H1 (cell line): ENCODE data around the gene UPP1. TPM values are rescaled to one million over a fixed set of nuclear protein-coding genes. Genes with fewer than 3 reads are reported as not detected.

Source experiments
- CTCF ChIA-PET: fragments of 300-600 bp; sonication (Branson Sonifier 250); formaldehyde crosslinking; loops from one replicate; lab custom pipeline; 2021; ENCODE audit not compliant: partially characterized antibody; lab: Charles Lee
- POLR2A ChIA-PET: fragments of 300-600 bp; sonication (Branson Sonifier 250); formaldehyde crosslinking; loops from one replicate; lab custom pipeline; 2021; ENCODE audit warnings: inconsistent platforms; ENCODE audit not compliant: partially characterized antibody; lab: Charles Lee
- DNase-seq, 2 experiments: peaks; one replicate each; pipeline versions ENCODE4 v3.0.0 to v3.0.0-alpha.2; 2010 to 2022; ENCODE audit warnings: low spot score in 2 of 2, low read depth in 1 of 2, mixed read lengths in 1 of 2
- FAIRE-seq: peaks from 2 replicates; lab custom pipeline; 2011; peaks lifted over from hg19 to GRCh38; lab: Jason Lieb, UNC
- H2AFZ ChIP-seq: 2 replicates; pipeline ENCODE4 v1.8.1; 2012; ENCODE audit warnings: low read length, inconsistent platforms
- H2AK5ac ChIP-seq: 2 replicates; pipeline ENCODE4 v1.6.1; 2013; ENCODE audit warnings: low read depth, low read length
- H2BK120ac ChIP-seq: replicated peaks from 2 replicates; pipeline ENCODE3; 2013; ENCODE audit warnings: low read depth, low read length, inconsistent platforms
- H2BK12ac ChIP-seq: 2 replicates; pipeline ENCODE4 v1.6.1; 2013; ENCODE audit warnings: low read depth, low read length
- H2BK15ac ChIP-seq: 2 replicates; pipeline ENCODE4 v1.6.1; 2013; ENCODE audit warnings: low read length
- H2BK20ac ChIP-seq: 2 replicates; pipeline ENCODE4 v1.6.1; 2013; ENCODE audit warnings: low read length
- H2BK5ac ChIP-seq: 2 replicates; pipeline ENCODE4 v1.6.1; 2013; ENCODE audit warnings: low read depth, low read length
- H3K14ac ChIP-seq: 2 replicates; pipeline ENCODE4 v1.6.1; 2013; ENCODE audit warnings: inconsistent platforms; ENCODE audit not compliant: insufficient read length
- H3K18ac ChIP-seq: 2 replicates; pipeline ENCODE4 v1.6.1; 2013; ENCODE audit warnings: low read length; ENCODE audit errors: extremely low read depth
- H3K23ac ChIP-seq: 2 replicates; pipeline ENCODE4 v1.6.1; 2013; ENCODE audit warnings: inconsistent platforms; ENCODE audit not compliant: insufficient read length
- H3K23me2 ChIP-seq: 2 replicates; pipeline ENCODE4 v1.6.1; 2013; ENCODE audit warnings: low read depth, low read length
- H3K27ac ChIP-seq: 2 replicates; pipeline ENCODE4 v1.6.1; 2011; ENCODE audit warnings: low read depth, low read length, inconsistent platforms
- H3K27me3 ChIP-seq, 4 experiments: replicated peaks in 1 of 4; 1 replicate in 1 of 4; 2 replicates in 3 of 4; pipeline versions ENCODE4 v1.6.1 to v1.8.1; 2011 to 2013; ENCODE audit warnings: low read length in 3 of 4, mild to moderate bottlenecking in 3 of 4, inconsistent platforms in 2 of 4, mixed read lengths in 2 of 4, moderate library complexity in 1 of 4; ENCODE audit not compliant: control insufficient read depth in 3 of 4, insufficient read depth in 3 of 4; ENCODE audit errors: extremely low read depth in 1 of 4
- H3K36me3 ChIP-seq, 4 experiments: 2 replicates each; pipeline versions ENCODE4 v1.6.1 to v1.8.1; 2011 to 2013; ENCODE audit warnings: mild to moderate bottlenecking in 4 of 4, low read length in 3 of 4, moderate library complexity in 2 of 4, control low read depth in 1 of 4, inconsistent platforms in 1 of 4; ENCODE audit not compliant: insufficient read depth in 4 of 4, control insufficient read depth in 2 of 4
- H3K4ac ChIP-seq: replicated peaks from 2 replicates; pipeline ENCODE3; 2013; ENCODE audit warnings: low read length, low read depth, mixed read lengths, inconsistent platforms; ENCODE audit not compliant: insufficient read length
- H3K4me1 ChIP-seq, 4 experiments: replicated peaks in 1 of 4; 1 replicate in 1 of 4; 2 replicates in 3 of 4; pipeline versions ENCODE4 v1.6.1 to v1.8.1; 2011 to 2013; ENCODE audit warnings: low read length in 3 of 4, inconsistent platforms in 2 of 4, mixed read lengths in 1 of 4; ENCODE audit not compliant: insufficient read depth in 4 of 4, control insufficient read depth in 3 of 4
- H3K4me2 ChIP-seq, 2 experiments: 2 replicates each; pipeline versions ENCODE4 v1.6.1 to v1.8.1; 2011 to 2013; ENCODE audit warnings: low read depth in 2 of 2, low read length in 2 of 2, control low read depth in 1 of 2, inconsistent platforms in 1 of 2, mild to moderate bottlenecking in 1 of 2; ENCODE audit not compliant: insufficient read depth in 1 of 2
- H3K4me3 ChIP-seq, 4 experiments: fragments of 200-600, 300-600 bp in 1 of 4; sonication (generic), shearing (Covaris generic), sonication (Bioruptor Twin) in 1 of 4; 2 replicates each; pipeline versions ENCODE4 v1.5.1 to v1.8.1; 2011 to 2016; ENCODE audit warnings: low read length in 4 of 4, low read depth in 3 of 4, control low read depth in 2 of 4, inconsistent platforms in 2 of 4, mild to moderate bottlenecking in 2 of 4, mixed read lengths in 1 of 4, moderate library complexity in 1 of 4; ENCODE audit not compliant: insufficient read depth in 2 of 4; ENCODE audit errors: extremely low read depth in 1 of 4
- H3K56ac ChIP-seq: replicated peaks from 2 replicates; pipeline ENCODE3; 2013; ENCODE audit warnings: low read depth, mild to moderate bottlenecking, mixed read lengths, low read length, inconsistent platforms; ENCODE audit not compliant: insufficient read length
- H3K79me1 ChIP-seq: 2 replicates; pipeline ENCODE4 v1.6.1; 2013; ENCODE audit warnings: low read depth, low read length, control low read depth
- H3K79me2 ChIP-seq, 2 experiments: 2 replicates each; pipeline versions ENCODE4 v1.6.1 to v1.8.1; 2012 to 2013; ENCODE audit warnings: low read length in 2 of 2, mild to moderate bottlenecking in 2 of 2, inconsistent platforms in 1 of 2; ENCODE audit not compliant: insufficient read depth in 2 of 2, control insufficient read depth in 1 of 2
- H3K9ac ChIP-seq, 4 experiments: replicated peaks in 1 of 4; 1 replicate in 1 of 4; 2 replicates in 3 of 4; pipeline versions ENCODE4 v1.6.1 to v1.8.1; 2011 to 2013; ENCODE audit warnings: low read depth in 3 of 4, low read length in 3 of 4, control low read depth in 2 of 4, mild to moderate bottlenecking in 2 of 4, moderate library complexity in 2 of 4, inconsistent platforms in 1 of 4; ENCODE audit errors: extremely low read depth in 1 of 4
- H3K9me3 ChIP-seq, 2 experiments: 2 replicates each; pipeline versions ENCODE4 v1.6.1 to v1.8.1; 2012 to 2013; ENCODE audit warnings: mild to moderate bottlenecking in 2 of 2, moderate library complexity in 2 of 2, control low read depth in 1 of 2, inconsistent platforms in 1 of 2, low read depth in 1 of 2, low read length in 1 of 2, mixed read lengths in 1 of 2; ENCODE audit not compliant: insufficient read depth in 2 of 2
- H4K20me1 ChIP-seq, 2 experiments: replicated peaks in 1 of 2; 2 replicates each; pipeline versions ENCODE3 to v1.8.1; 2011 to 2013; ENCODE audit warnings: inconsistent platforms in 2 of 2, low read length in 2 of 2, mild to moderate bottlenecking in 1 of 2; ENCODE audit not compliant: insufficient read depth in 2 of 2, control insufficient read depth in 1 of 2
- H4K5ac ChIP-seq: 2 replicates; pipeline ENCODE4 v1.6.1; 2013; ENCODE audit warnings: low read length, low read depth, mixed read lengths, inconsistent platforms; ENCODE audit not compliant: insufficient read length
- H4K8ac ChIP-seq: 2 replicates; pipeline ENCODE4 v1.8.0; 2013; ENCODE audit warnings: mild to moderate bottlenecking, moderate library complexity, low read length, inconsistent platforms; ENCODE audit not compliant: insufficient read depth; ENCODE audit errors: extremely low read depth
- H4K91ac ChIP-seq: replicated peaks from 2 replicates; pipeline ENCODE3; 2013; ENCODE audit warnings: low read length, mixed read lengths, inconsistent platforms; ENCODE audit not compliant: insufficient read length
- KDM5A ChIP-seq: fragments of 200-600 bp; IDR thresholded peaks from 2 replicates; pipeline ENCODE4 v1.7.1; 2012; ENCODE audit warnings: mild to moderate bottlenecking, low read length, inconsistent platforms, mixed read lengths
- MAFK ChIP-seq: IDR thresholded peaks from 2 replicates; pipeline ENCODE4 v1.6.1; 2012; ENCODE audit warnings: low read depth, mild to moderate bottlenecking, improper control_type of control experiment, low read length
- RAD21 ChIP-seq, 2 experiments: IDR thresholded peaks in 1 of 2; conservative IDR thresholded peaks in 1 of 2; 2 replicates each; pipeline ENCODE4 v1.6.1; 2011; ENCODE audit warnings: low read depth in 2 of 2, low read length in 2 of 2, improper control_type of control experiment in 1 of 2, inconsistent platforms in 1 of 2, mild to moderate bottlenecking in 1 of 2, moderate library complexity in 1 of 2
- RBBP5 ChIP-seq: IDR thresholded peaks from 2 replicates; pipeline ENCODE4 v1.7.1; 2012; ENCODE audit warnings: low read depth, mild to moderate bottlenecking, inconsistent platforms, low read length, moderate library complexity, borderline replicate concordance
- SUZ12 ChIP-seq: fragments of 200-600 bp; sonication (generic); IDR thresholded peaks from 2 replicates; pipeline ENCODE4 v1.6.1; 2012; ENCODE audit warnings: mild to moderate bottlenecking, inconsistent platforms, low read length, moderate library complexity, mixed read lengths
- TEAD4 ChIP-seq: IDR thresholded peaks from 2 replicates; pipeline ENCODE4 v1.6.1; 2012; ENCODE audit warnings: low read depth, low read length, inconsistent platforms, mixed read lengths
- WGBS, 2 experiments: shearing (Covaris generic) in 1 of 2; methylation state at CpG; one replicate each; pipeline versions ENCODE4 v1.1.6 to v1.1.7; 2013 to 2015; ENCODE audit warnings: low lambda C conversion rate in 2 of 2, mixed read lengths in 2 of 2, inconsistent platforms in 1 of 2, low coverage in 1 of 2, missing lambda C conversion rate in 1 of 2; ENCODE audit not compliant: insufficient replicate concordance in 2 of 2, insufficient coverage in 1 of 2, insufficient read length in 1 of 2; ENCODE audit errors: extremely low coverage in 1 of 2, missing lambda C conversion rate in 1 of 2; 5-methylcytosine and 5-hydroxymethylcytosine counted together
- polyA plus RNA-seq, 7 experiments: library from polyadenylated mRNA; depleted of rRNA in 3 of 7; stranded (reverse) in 5 of 7; unstranded in 2 of 7; fragments of >200 nt in 5 of 7; fragments of 200-250 nt in 2 of 7; gene quantifications; 1 replicate in 5 of 7; 2 replicates in 1 of 7; 4 replicates in 1 of 7; pipeline versions ENCODE4 v1.2.1 to v1.2.3, GENCODE V29; 2011 to 2013; ENCODE audit warnings: missing spikeins in 2 of 7, mixed read lengths in 2 of 7
- total RNA-seq: library from RNA; stranded (reverse); fragmentation: NEBNext Ultra II Directional; extraction: Animal tissue kit (Norgen Biotek cat#: 25700); gene quantifications from 2 replicates; pipeline ENCODE4 v1.2.1, GENCODE V29; 2021

The UPP1 gene
- total and polyA plus RNA-seq, 2 of the 8 experiments (the other 6 are each of a cell fraction or from before 2014, with no cell fraction given) = 40.7 to 46.2 TPM

GRCh38 chr7:48144291-48144768 is 55.3 kb downstream of the UPP1 start:
- 0 out of 7 replicates have a peak overlapping the region, but pooled peaks of 1 of the 4 experiments have one; percentile 13 for H3K9ac ChIP-seq
- DNase-seq = no peak
- H2BK120ac ChIP-seq = no peak overlapping the region
- H3K36me3 ChIP-seq = no peaks in the 10 kb centered on the region
- no peaks in the 10 kb centered on the region for H3K79me1 ChIP-seq
- no peak overlapping the region for H2AFZ ChIP-seq
- no peaks in the 10 kb centered on the region for H3K27me3 ChIP-seq
- H3K23ac ChIP-seq = no peak overlapping the region
- peaks cover 3 to 6% of the 10 kb centered on the region in 2 experiments; a peak in 1 of 4 replicates for H3K9me3 ChIP-seq
- H3K4me1 ChIP-seq = peaks cover 0 to 4% (median 2%) of the 10 kb centered on the region in 4 experiments; a peak in 1 of 7 replicates
- no peak overlapping the region for H3K4me2 ChIP-seq
- ChIA-PET POLR2A (no interaction called here), CTCF (interaction anchor here (2.5 kb wide), 1 partner anchor 11 kb away, joined by 14 read pairs; no protein-coding TSS in a partner anchor)
- FAIRE-seq = no peak
- TF ChIP-seq TEAD4 = no peak
- no peak for TF ChIP-seq RBBP5
- no peak for TF ChIP-seq SUZ12
- no peak for TF ChIP-seq KDM5A
- no peak for TF ChIP-seq MAFK
- no peak for TF ChIP-seq RAD21 (IDR thresholded peaks at IDR 0.05 in 1 of 2, conservative IDR thresholded peaks at IDR 0.05 in 1 of 2; ENCODE audit: low read depth in 2 of 2, low read length in 2 of 2)
- H3K18ac ChIP-seq = no peak overlapping the region
- no peak overlapping the region for H3K4me3 ChIP-seq
- H2AK5ac ChIP-seq = no peak overlapping the region
- no peak overlapping the region for H3K14ac ChIP-seq
- no peak overlapping the region for H3K27ac ChIP-seq
- H4K8ac ChIP-seq = no peak overlapping the region
- no peak overlapping the region for H3K56ac ChIP-seq
- no peak overlapping the region for H2BK15ac ChIP-seq
- H4K5ac ChIP-seq = no peak overlapping the region
- H4K91ac ChIP-seq = no peak overlapping the region
- H4K20me1 ChIP-seq = no peaks in the 10 kb centered on the region
- no peak overlapping the region for H2BK12ac ChIP-seq
- 0 out of 2 replicates have a peak, but pooled peaks cover 2% of the 10 kb centered on the region for H3K23me2 ChIP-seq
- no peak overlapping the region for H3K4ac ChIP-seq
- WGBS, 2 experiments = 92% methylated on average over 4 of the region's 4 CpGs; no CpG with 5 or more reads in 1 of the 2 experiments
- no peaks in the 10 kb centered on the region for H3K79me2 ChIP-seq
- no peak overlapping the region for H2BK5ac ChIP-seq
- H2BK20ac ChIP-seq = no peak overlapping the region
